ENCODE results near the gene ANKRD13A.

The ANKRD13A gene

GRCh38 chr12:109998904-109999648 lies at the start of gene ANKRD13A:
ANKRD13A (plus strand) TSS chr12:109999430; CDS start chr12:109999689, 259 bp downstream.
- DNase-seq, result peak; percentile 92

- DNase-seq, result no peak
These were observed 48.6 kb upstream of the ANKRD13A start for GRCh38 chr12:109950625-109951024.

DNA sequence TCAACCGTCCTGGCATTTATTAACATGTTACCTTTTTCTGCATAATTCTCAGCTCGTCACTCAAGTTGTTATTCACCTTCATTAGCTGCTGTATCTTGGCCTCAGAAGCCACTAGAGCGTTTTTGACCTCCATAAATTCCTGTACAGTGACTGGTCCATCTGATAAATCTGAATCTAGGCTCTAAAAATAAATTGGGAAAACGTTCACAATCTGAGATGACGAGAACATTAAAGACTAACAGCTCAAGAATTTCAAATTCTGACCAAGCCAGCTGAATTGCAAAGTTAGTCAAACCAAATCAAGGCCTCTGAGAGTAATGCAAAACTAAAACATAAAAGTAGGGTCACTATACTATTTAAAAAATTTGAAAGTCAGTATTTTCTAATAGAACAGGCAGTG lies 48.1 kb upstream of the ANKRD13A start:
- DNase-seq, result no peak

DNA sequence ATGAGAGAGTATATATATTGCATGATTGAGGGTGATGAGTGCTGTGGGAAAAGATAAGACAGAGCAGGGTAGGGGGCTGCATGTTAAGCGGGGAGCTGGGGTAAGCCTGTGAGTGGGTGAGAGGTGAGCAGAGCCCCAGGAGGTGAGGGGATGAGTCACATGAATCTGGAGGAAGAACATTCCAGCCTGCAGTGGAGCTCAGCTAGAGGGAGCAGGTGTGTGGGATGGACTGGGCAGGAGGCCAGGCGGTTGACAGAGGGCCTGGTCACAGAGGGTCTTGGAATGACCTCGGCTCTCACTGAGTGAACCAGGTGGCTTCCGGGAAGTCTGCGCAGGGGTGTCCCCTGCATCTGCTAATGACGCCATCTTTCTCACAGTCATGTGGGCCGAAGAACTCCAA lies 47.5 kb upstream of the ANKRD13A start:
- no peak for DNase-seq

DNA sequence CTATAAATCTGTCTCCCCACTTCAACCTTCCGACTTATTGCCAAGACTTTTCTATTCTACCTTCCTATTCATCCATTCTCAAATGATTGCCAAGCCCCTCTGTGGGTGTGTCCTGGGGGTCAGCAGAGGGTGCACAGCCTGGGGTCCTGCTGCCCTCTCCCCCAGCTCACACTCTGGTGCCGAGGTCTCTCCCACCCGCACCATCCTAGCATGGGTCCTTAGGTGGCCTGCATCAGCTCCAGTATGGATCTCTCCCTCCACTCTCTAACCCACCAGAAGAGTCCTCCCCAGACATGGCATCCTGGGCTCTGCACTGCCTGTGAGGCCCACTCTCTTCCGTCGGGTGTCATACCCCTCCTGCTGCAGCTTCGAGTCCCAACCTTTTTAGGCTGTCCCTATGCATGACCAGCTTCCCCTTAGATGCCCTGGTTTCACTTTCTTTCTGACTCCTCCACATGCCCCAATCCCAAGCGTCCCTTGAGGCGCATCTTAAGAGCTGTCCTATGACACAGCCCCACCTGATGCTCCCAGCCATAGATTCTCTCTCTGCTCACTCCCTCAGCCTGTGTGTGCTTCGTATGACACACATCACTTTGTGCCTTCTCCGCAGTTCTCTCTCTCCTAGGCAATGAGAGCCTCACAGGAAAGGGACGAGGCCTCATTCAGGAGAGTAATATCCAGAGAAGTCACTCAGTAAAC lies 46.9 kb upstream of the ANKRD13A start:
- DNase-seq, result no peak

- no peak for DNase-seq
These were observed 46.4 kb upstream of the ANKRD13A start for GRCh38 chr12:109952873-109953272.

GRCh38 chr12:109953656-109954055 lies 45.6 kb upstream of the ANKRD13A start:
- no peak for DNase-seq

- DNase-seq, result no peak
These were observed 40.9 kb upstream of the ANKRD13A start for GRCh38 chr12:109958374-109958773.

GRCh38 chr12:109959411-109960093 lies 39.7 kb upstream of the ANKRD13A start:
- no peak for DNase-seq

DNA sequence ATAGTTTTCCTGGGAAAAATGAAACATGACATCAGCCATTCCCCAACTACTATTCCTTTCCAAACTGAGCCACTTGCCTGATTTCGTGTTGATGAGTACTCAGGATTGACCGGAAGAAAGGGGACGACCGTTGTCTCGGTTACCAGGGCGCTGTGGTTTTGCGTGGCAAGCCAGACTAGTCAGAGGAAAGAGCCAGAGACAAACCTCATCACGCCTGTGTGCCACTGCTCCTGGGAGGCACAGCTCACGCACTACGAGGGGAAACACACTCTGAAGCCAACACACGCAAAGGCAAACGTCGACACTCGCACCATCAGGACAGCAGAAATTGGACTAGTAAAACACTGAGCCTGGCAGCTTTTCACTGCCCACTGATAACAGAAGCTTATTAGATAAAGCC lies 38.0 kb upstream of the ANKRD13A start:
- no peak for DNase-seq

- DNase-seq, result no peak
These were observed 37.6 kb upstream of the ANKRD13A start for GRCh38 chr12:109961612-109962011.

DNA sequence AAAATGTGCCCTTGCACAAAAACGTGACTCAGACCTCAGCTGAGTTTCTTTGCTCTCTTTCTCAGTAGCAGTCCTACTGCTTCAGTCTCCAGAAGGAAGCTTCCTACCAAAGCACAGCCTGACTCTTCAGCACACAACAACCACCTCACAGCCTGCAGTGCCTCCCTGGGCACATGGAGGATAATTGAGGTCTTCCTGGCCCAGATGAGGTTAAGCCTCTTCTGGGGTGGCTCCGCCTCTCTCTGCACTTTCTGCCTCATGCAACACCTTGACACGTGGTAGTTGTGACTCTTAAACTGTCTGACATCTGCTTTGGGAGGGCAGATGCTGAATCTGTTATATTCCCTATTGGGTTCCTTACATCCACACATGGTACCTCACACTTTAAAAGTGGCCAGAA lies 36.8 kb upstream of the ANKRD13A start:
- no peak for DNase-seq

GRCh38 chr12:109963330-109963729 lies 35.9 kb upstream of the ANKRD13A start:
- DNase-seq, result no peak

GRCh38 chr12:109963743-109964429 lies 35.3 kb upstream of the ANKRD13A start:
- no peak for DNase-seq

DNA sequence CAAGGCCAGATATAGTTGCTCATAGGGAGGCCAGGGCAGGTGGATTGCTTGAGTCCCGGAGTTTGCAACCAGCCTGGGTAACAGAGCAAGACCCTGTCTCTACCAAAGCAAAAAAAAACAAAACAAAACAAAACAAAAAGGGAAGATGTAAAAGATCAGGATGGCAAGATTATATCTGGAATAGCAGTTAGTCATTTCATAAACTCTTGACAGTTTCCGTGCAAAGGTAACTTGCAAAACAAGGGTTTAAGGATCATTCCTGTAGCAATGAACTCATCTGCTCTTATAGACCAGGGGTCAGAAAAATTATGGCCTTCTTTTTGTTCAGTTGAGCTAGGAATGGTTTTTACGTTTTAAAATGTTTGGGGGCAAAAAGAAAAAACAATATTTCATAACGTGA lies 32.7 kb upstream of the ANKRD13A start:
- DNase-seq, result no peak

DNA sequence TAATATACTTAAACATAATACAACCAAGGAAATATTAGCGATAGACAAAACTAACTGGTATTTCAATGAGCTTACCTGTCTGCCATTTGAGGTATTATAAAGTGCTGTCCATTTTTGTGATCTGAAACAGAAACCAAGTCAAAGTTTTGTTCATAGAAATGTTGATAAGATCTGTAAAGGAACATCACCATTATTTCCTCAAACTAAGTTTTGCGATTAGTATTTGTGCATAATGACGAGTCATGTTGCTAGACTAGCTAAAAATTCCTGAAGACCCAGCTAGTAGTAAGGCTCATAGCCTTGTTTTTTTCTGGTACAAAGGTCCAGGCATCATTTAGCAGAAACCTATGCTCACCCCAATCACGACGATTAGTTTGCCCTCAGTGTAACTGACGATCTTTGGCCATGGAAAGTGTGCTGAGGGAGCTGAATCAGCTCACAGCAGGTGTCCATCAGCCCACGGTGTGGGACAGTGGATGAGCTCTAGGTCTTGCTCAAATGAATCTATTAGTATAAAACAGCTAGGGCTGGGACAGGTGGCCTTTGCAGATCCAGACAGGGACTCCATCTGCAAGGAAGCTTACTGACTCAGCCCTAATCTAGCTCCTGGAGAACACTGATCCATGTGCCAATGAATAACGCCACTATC lies 31.7 kb upstream of the ANKRD13A start:
- DNase-seq, result no peak

- DNase-seq, result no peak
These were observed 31.2 kb upstream of the ANKRD13A start for GRCh38 chr12:109968032-109968420.

DNA sequence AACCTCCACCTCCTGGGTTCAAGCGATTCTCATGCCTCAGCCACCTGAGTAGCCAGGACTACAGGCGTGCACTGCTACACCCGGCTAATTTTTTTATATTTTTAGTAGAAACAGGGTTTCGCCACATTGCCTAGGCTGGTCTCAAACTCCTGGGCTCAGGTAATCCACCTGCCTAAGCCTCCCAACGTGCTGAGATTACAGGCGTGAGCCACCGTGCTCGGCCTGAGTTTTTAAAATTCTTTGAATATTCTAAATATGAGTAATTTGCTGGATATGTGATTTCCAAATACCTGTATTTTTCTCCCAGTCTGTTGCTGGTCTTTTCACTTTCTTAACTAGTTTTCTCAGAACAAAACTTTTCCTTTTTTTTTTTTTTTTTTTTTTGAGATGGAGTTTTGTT lies 30.4 kb upstream of the ANKRD13A start:
- no peak for DNase-seq

DNA sequence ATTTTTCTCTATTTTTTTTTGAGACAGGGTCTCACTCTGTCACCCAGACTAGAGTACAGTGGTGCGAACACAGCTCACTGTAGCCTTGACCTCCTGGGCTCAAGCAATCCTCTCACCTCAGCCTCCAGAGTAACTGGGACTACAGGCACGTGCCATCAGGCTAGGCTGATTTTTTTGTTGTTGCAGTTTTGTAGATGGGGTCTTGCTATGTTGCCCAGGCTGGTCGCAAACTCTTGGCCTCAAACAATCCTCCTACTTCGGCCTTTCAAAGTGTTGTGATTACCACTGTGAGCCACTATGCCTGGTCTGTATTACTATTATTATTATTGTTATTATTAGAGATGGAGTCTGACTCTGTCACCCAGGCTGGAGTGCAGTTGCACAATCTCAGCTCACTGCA lies 26.4 kb upstream of the ANKRD13A start:
- DNase-seq, result no peak

GRCh38 chr12:109981311-109981710 lies 17.9 kb upstream of the ANKRD13A start:
- peak; percentile 79 for DNase-seq

- no peak for DNase-seq
These were observed 17.0 kb upstream of the ANKRD13A start for GRCh38 chr12:109982210-109982609.

DNA sequence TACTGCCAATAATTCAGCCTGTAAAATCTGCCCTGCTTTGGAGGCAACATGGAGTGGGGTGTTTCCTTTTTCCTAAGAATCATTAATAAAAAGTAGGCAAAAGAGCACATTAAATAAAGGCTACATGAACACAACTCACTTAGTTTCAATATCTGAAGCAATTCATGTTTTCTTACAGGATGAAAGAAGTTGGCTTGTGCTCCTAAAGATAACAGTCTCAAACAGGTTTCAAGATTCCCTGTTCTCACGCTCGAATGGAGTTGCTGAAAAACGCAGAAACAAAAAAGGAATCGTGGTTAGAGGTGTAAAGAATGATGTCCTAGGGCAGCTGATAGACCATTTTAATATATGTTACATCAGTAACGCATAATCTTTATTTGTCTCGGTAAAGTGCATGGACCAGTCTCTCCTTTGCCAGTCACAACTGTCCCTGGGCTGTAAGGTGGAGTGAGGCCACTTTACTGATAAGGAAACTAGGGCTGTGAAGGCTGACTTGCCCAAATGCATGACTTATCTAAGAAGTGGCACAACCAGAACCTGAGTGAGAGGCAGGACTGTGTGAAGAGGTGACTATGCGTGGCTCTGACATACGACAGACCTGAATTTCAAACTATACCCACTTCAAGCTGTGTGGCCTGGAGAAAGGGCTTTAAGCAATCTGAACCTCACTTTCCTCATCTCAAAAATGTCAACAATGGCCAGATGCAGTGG lies 15.6 kb upstream of the ANKRD13A start:
- DNase-seq, result no peak
